OCI-LY1 (cell line): Measurements from ENCODE around the gene MVB12B.

Source experiments
- H2AFZ ChIP-seq: fragments of 200-600 bp; sonication (generic), shearing (Covaris generic); 2 replicates; pipeline ENCODE4 v1.6.0; 2014; ENCODE audit warnings: antibody characterized with exemption, mild to moderate bottlenecking, low read length
- H3F3A ChIP-seq: fragments of 200-600 bp; sonication (generic), shearing (Covaris generic); 2 replicates; pipeline ENCODE4 v1.6.0; 2014; ENCODE audit warnings: mild to moderate bottlenecking, antibody characterized with exemption, low read length, moderate library complexity; ENCODE audit not compliant: insufficient read depth
- H3K27ac ChIP-seq: fragments of 200-600 bp; sonication (generic); 2 replicates; pipeline ENCODE4 v1.5.1; 2014; ENCODE audit warnings: low read length, mixed run types, mild to moderate bottlenecking, low read depth; ENCODE audit not compliant: poor library complexity, severe bottlenecking
- H3K27me3 ChIP-seq: fragments of 200-600 bp; sonication (generic); 2 replicates; pipeline ENCODE4 v1.6.0; 2014; ENCODE audit warnings: antibody characterized with exemption, mild to moderate bottlenecking, low read length, moderate library complexity; ENCODE audit not compliant: insufficient read depth
- H3K36me3 ChIP-seq: fragments of 200-600 bp; sonication (generic); 2 replicates; pipeline ENCODE4 v1.6.1; 2014; ENCODE audit warnings: mild to moderate bottlenecking, antibody characterized with exemption, low read length, moderate library complexity, mixed read lengths; ENCODE audit not compliant: insufficient read depth
- H3K4me1 ChIP-seq: fragments of 200-600 bp; sonication (generic); 2 replicates; pipeline ENCODE4 v1.5.1; 2014; ENCODE audit warnings: mild to moderate bottlenecking, low read length, moderate library complexity; ENCODE audit not compliant: insufficient read depth, severe bottlenecking
- H3K4me2 ChIP-seq: fragments of 200-600 bp; sonication (generic), shearing (Covaris generic); 2 replicates; pipeline ENCODE4 v1.6.1; 2014; ENCODE audit warnings: low read length
- H3K4me3 ChIP-seq: fragments of 200-600 bp; sonication (generic); 2 replicates; pipeline ENCODE4 v1.5.1; 2014; ENCODE audit warnings: low read length, low read depth, mild to moderate bottlenecking, mixed read lengths; ENCODE audit not compliant: poor library complexity, severe bottlenecking
- H3K79me2 ChIP-seq: fragments of 200-600 bp; shearing (Covaris generic); 2 replicates; pipeline ENCODE4 v1.6.1; 2016; ENCODE audit warnings: mixed run types, low read length, mixed read lengths; ENCODE audit not compliant: insufficient read depth
- H3K9ac ChIP-seq: fragments of 200-600 bp; sonication (generic), shearing (Covaris generic); 2 replicates; pipeline ENCODE4 v1.6.1; 2014; ENCODE audit warnings: mild to moderate bottlenecking, low read length, mixed read lengths
- H3K9me2 ChIP-seq: fragments of 200-600 bp; sonication (generic), shearing (Covaris generic); 2 replicates; pipeline ENCODE4 v1.6.1; 2014; ENCODE audit warnings: low read depth, mild to moderate bottlenecking, low read length, mixed read lengths
- H3K9me3 ChIP-seq: fragments of 200-600 bp; shearing (Covaris generic); 2 replicates; pipeline ENCODE4 v1.6.1; 2014; ENCODE audit warnings: low read length, mixed read lengths
- H4K20me1 ChIP-seq: fragments of 200-600 bp; sonication (generic), shearing (Covaris generic); 2 replicates; pipeline ENCODE4 v1.6.0; 2016; ENCODE audit warnings: mild to moderate bottlenecking, low read length; ENCODE audit not compliant: insufficient read depth
- CTCF ChIP-seq: fragments of 200-600 bp; sonication (generic), shearing (Covaris generic); IDR thresholded peaks from 2 replicates; pipeline ENCODE4 v1.5.1; 2017; ENCODE audit warnings: mild to moderate bottlenecking, antibody characterized with exemption, low read length, moderate library complexity, mixed read lengths
- EZH2 ChIP-seq: fragments of 200-600 bp; sonication (generic), shearing (Covaris generic); IDR thresholded peaks from 2 replicates; pipeline ENCODE4 v1.8.0; 2017; ENCODE audit warnings: borderline replicate concordance, mixed run types, mild to moderate bottlenecking, antibody characterized with exemption, low read length, moderate library complexity, mixed read lengths

MVB12B gene

GRCh38 chr9:126399789-126400188 is 73.2 kb downstream of the MVB12B start:
- no peaks in the 10 kb centered on the region for H4K20me1 ChIP-seq
- no peaks in the 10 kb centered on the region for H3F3A ChIP-seq
- H3K79me2 ChIP-seq = no peaks in the 10 kb centered on the region
- no peak overlapping the region for H2AFZ ChIP-seq
- no peak overlapping the region for H3K27ac ChIP-seq
- no peaks in the 10 kb centered on the region for H3K9me3 ChIP-seq
- TF ChIP-seq EZH2 (no peak), CTCF (no peak)
- H3K4me2 ChIP-seq = no peak overlapping the region
- H3K27me3 ChIP-seq = no peaks in the 10 kb centered on the region; the same call in 1 of the 2 replicates
- no peaks in the 10 kb centered on the region for H3K4me1 ChIP-seq
- no peaks in the 10 kb centered on the region for H3K36me3 ChIP-seq
- H3K9ac ChIP-seq = no peak overlapping the region
- no peak overlapping the region for H3K4me3 ChIP-seq
- H3K9me2 ChIP-seq = no peaks in the 10 kb centered on the region

GRCh38 chr9:126400571-126400970 is 73.9 kb downstream of the MVB12B start:
- no peak overlapping the region for H3K4me2 ChIP-seq
- H3K4me1 ChIP-seq = no peaks in the 10 kb centered on the region
- no peaks in the 10 kb centered on the region for H3K36me3 ChIP-seq
- no peaks in the 10 kb centered on the region for H3K9me3 ChIP-seq
- H4K20me1 ChIP-seq = no peaks in the 10 kb centered on the region
- H3F3A ChIP-seq = no peaks in the 10 kb centered on the region
- H3K27me3 ChIP-seq = no peaks in the 10 kb centered on the region; the same call in 1 of the 2 replicates
- H3K27ac ChIP-seq = no peak overlapping the region
- H3K79me2 ChIP-seq = no peaks in the 10 kb centered on the region
- H3K9me2 ChIP-seq = no peaks in the 10 kb centered on the region
- no peak for TF ChIP-seq CTCF
- no peak overlapping the region for H3K9ac ChIP-seq
- H3K4me3 ChIP-seq = no peak overlapping the region
- H2AFZ ChIP-seq = no peak overlapping the region

GRCh38 chr9:126401107-126401506 is 74.5 kb downstream of the MVB12B start:
- Histone ChIP-seq H3K4me2 (no peak overlapping the region), H3F3A (no peaks in the 10 kb centered on the region), H3K9ac (no peak overlapping the region), H3K9me3 (no peaks in the 10 kb centered on the region), H3K36me3 (no peaks in the 10 kb centered on the region), H4K20me1 (no peaks in the 10 kb centered on the region), H3K9me2 (no peaks in the 10 kb centered on the region), H3K4me3 (no peak overlapping the region), H3K27ac (no peak overlapping the region), H3K4me1 (no peaks in the 10 kb centered on the region), H2AFZ (no peak overlapping the region), H3K27me3 (no peaks in the 10 kb centered on the region; the same call in 1 of the 2 replicates), H3K79me2 (no peaks in the 10 kb centered on the region)
- TF ChIP-seq CTCF (no peak), EZH2 (no peak)
